ENCODE data around the gene CHAD.
A peak's percentile ranks its signal among the peaks of the same experiment; 100 is the strongest.

GRCh38 chr17:50507871-50508572 lies 39.3 kb upstream of the CHAD start, which contains the start of gene MYCBPAP:
- TF ChIP-seq, protein P1, sequence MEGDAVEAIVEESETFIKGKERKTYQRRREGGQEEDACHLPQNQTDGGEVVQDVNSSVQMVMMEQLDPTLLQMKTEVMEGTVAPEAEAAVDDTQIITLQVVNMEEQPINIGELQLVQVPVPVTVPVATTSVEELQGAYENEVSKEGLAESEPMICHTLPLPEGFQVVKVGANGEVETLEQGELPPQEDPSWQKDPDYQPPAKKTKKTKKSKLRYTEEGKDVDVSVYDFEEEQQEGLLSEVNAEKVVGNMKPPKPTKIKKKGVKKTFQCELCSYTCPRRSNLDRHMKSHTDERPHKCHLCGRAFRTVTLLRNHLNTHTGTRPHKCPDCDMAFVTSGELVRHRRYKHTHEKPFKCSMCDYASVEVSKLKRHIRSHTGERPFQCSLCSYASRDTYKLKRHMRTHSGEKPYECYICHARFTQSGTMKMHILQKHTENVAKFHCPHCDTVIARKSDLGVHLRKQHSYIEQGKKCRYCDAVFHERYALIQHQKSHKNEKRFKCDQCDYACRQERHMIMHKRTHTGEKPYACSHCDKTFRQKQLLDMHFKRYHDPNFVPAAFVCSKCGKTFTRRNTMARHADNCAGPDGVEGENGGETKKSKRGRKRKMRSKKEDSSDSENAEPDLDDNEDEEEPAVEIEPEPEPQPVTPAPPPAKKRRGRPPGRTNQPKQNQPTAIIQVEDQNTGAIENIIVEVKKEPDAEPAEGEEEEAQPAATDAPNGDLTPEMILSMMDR (IDR thresholded peaks at IDR 0.05): peak in 2 of 5 experiments; percentile 15 to 42
- peak in 1 of 2 donors; percentile 53 for TF ChIP-seq POLR2A (IDR thresholded peaks at IDR 0.05)

All from tibial nerve (tissue), 3 donors.